Fibroblast of skin of left biceps (primary cell): Measurements from ENCODE around the gene RGS7.
A peak's percentile ranks its signal among the peaks of the same experiment; 100 is the strongest.
"Not testable (repeated sequence)": the region's sequence is repeated elsewhere in the genome, so short reads cannot be mapped to it uniquely, and the experiment has no call there.

ENCODE experiments used
- DNase-seq, 2 experiments: peaks; one replicate each; pipeline ENCODE4 v3.0.0-alpha.2; 2013; ENCODE audit warnings: low read depth in 2 of 2

The RGS7 gene

DNA sequence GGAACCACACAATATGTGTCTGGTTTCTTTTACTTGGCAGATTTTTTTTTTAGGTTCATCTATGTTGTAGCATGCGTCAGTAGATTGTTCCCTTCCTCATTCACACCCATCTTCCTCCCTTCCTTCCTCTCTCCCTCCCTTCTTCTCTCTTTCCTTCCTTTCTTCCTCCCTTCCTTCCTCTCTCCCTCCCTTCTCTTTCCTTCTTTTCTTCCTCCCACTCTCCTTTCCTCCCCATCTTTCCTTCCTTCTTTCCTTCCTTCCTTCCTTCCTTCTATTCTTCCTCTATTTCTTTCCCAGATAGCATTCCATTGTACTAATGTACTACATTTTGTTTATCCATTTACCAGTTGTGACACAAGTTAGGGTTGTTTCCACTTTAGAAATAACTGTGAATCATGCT, 218.0 kb downstream of the RGS7 start:
- no peak for DNase-seq

DNA sequence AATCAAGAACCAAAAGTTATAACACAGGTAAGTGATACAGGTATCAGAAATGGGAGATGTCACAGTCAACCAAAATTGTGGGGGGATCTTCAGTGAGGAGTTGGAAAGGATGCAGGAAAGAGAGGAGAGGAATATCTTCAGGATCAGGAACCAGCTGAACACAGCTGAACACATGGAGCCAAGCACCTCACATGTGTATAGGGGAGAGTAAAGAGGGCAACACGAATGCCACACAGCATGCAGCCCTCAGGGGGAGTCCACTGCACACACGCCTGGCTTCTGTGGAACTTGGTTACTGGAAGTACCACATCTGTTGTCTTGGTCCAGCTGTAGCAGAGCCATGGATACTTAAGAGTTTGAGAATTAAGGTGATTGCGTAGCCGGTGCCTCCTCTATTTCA, 218.8 kb downstream of the RGS7 start:
- no peak for DNase-seq

GRCh38 chr1:241136389-241136788, 220.6 kb downstream of the RGS7 start:
- DNase-seq = no peak

DNA sequence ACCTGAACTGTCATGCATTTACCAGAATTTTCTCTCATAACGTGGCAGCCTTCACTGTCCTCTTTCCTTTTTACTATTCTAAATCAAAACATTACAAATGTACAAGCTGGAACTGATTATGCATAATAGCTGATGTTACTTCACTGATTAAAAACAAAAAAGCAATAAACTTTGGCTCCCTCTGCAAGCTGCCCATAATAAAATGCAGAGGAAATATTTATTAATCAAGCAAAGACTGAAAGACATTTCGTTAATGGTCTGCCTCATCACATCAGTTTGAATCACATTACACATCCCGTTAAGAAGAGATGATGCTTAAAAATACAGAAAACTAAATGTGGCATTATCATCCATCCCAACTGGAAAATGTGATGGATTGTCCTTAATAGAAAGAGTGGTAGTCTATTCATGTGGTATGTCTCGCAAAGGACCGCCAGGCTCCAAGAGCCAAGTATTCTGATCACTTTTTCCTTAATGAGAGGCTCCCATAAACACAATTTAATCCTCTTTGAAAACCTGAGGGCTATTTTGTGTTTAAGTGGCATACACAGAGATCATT, 225.3 kb downstream of the RGS7 start:
- no peak for DNase-seq

- DNase-seq = no peak
Observed at GRCh38 chr1:241130881-241131280, 226.1 kb downstream of the RGS7 start.

DNA sequence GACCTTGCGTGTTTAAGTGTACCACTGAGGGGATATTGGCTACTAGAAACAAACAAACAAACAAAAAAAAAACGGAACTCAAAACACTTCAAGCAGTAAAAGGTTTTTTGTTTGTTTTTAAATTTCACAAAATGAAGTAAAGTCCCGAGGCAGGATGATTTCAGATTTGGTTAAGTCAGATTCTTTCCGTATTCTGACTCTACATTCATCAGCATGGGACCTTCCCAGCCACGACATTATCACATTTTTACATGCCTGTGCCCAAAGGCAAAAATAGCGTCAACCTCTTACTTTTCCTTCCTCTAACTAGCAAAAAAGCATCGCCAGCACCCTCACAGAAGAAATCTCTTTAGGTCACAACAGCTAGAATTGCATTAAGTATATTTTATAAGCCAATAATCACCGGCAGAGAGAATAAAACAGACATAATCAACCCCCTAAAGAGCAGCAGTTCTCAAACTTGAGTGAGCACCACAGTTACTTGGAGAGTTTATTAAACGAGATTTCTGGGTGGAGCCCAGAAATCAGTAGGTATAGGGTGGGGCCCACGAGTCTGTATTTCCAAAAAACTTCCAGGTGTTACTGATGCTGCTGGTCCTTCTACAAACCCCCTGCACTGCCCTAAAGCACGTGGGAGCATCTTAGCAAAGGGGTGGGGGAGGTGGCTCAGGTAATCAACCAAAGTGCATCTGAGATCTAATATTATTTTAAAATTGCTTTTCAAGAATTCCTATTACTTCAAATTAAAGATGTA, 227.6 kb downstream of the RGS7 start:
- no peak for DNase-seq

DNA sequence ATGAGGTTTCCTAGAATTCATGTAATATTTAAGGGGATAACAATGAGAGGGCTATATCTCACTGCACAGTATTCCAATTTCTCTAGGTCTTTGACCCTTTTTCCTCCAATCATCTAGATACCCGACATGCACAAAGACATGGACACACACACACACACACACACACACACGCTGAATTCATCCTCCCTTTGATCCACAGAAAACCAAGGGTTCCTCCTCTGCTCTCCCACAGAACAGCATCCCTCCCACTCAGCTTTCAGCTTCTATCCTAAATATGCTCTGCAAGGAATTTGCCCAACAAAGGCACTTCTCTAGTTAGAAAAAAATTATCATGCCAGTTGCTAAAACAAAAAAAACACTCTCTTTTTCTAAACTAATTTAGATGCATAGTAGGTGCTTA, 231.7 kb downstream of the RGS7 start:
- DNase-seq = no peak

DNA sequence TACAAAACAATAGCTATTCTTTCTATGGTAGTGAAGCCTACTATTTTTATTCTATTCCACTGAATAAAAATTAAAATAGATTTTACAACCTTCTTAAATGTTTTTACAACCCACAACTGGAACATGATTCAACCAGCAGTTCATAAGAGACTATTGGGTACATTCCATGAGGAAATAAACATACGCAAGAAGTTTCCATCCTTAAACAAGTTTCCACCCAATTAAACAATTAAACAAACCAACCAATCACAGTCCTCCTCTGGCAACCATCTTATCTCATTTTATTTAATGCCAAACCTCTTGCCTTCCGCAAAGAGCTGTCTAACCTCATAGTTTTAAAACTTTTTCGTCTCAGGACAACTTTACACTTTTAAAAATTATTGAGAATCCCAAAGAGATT, 239.0 kb downstream of the RGS7 start:
- no peak for DNase-seq

DNA sequence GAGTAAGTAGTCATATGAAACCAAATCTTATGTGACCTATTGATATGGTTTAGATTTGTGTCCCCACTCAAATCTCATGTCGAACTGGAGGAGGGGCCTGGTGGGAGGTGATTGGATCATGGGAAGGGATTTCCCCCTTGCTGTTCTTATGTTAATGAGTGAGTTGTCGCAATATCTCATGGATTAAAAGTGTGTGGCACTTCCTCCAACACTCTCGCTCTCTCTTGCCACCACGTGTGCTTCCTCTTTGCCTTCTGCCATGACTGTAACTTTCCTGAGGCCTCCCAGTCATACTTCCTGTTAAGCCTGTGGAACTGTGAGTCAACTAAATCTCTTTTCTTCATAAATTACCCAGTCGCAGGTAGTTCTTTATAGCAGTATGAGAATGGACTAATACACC, 241.2 kb downstream of the RGS7 start:
- no peak for DNase-seq

GRCh38 chr1:241114699-241115233, 242.2 kb downstream of the RGS7 start:
- no peak for DNase-seq

GRCh38 chr1:241113557-241113956, 243.4 kb downstream of the RGS7 start:
- DNase-seq = no peak

DNA sequence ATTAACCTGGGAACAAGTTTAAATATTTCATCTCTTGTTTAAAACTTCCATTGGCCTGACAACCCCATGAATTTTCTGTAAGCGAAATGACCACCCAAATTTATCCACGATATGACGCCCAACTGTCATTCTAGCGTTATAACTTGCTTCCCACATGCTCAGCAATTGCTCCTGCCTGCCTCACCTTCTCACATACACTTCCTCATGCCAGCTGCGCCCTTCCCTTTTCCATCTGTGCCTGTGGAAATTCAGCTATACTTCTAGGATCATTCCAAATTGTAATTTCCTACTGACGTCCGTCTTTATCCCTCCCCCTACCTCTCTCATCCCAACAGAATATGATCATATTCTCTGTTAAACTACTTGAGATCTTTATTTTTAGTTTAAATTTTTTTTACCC, 248.0 kb downstream of the RGS7 start:
- no peak for DNase-seq

DNA sequence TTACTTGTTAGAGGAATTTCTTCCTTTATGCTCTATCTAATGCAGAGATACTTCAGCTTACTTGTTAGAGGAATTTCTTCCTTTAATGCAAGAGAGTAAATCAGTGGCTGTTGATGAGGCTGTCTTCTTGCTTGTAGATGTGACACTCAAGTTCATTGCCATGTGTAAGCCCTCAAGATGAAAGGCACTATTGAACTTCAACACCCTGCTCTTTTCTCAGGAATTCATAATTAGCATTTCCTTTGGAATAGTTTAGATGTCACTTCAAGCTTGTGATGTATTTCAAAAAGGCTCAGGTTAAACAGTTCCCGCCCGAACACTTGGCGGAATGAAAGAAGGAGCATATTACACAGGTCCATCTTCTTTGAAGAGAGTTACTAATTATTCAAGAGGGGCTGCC, 251.9 kb downstream of the RGS7 start:
- no peak for DNase-seq

DNA sequence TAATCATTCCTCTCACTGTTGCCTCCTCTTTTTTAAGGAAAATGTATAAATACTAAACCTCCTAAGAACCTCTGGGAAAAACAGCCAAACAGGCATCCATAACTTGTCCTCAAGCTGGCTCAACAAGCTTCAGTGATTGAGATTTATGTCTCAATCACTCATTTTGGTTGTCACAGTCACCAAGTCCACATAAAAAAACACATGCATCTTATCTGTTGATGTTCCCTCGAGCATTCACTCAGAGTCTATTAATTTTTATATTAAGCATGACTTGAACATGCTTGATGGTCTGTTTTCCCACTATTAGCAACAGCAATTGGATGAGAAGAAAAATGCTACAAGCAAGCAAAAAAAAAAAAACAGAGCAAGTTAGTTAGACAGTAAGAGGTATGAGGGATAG, 254.3 kb downstream of the RGS7 start:
- DNase-seq = no peak

GRCh38 chr1:241101622-241102021, 255.4 kb downstream of the RGS7 start:
- DNase-seq = no peak

GRCh38 chr1:241097479-241097878, 259.5 kb downstream of the RGS7 start:
- DNase-seq = no peak

GRCh38 chr1:241096982-241097381, 260.0 kb downstream of the RGS7 start:
- no peak for DNase-seq

DNA sequence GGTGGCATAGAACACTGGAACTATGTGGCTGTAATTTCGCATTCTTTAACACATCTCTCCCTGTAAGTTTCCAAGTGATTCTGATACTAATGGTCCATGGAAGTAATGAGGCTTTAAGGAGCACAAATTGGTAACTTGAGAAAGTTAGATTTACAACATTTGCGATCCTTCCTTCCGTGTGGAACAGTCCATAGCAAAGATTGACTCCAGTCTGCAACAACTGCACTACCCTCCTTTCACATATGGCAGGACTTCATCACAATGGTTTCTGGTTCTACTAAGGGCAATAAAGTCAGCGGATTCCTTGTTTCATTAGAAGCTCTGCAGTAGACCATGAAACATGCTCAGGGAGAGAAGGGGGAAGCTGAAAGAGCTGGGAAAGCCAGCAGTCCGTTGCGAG, 261.2 kb downstream of the RGS7 start:
- no peak for DNase-seq

GRCh38 chr1:241090798-241091197, 266.2 kb downstream of the RGS7 start:
- DNase-seq = no peak

DNA sequence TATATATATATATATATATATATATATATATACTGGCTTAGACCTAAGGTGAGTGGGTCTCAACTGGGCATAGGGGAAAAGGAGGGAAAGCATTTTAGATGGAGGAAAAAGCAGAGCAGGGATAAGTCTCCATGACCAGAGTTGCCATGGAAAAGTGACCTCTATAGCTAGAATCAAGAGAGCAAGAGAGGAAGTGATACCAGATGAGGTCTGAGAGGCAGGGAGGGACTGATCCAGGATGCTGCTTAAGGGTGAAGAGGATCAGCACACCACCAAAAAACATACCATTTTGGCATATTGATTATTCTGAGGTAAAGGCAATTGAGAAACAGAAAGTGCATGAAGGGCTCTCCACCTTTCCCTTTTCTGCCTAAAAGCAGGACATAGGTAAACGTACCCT, 267.9 kb downstream of the RGS7 start:
- DNase-seq = not testable (repeated sequence)

GRCh38 chr1:241088075-241088474, 268.9 kb downstream of the RGS7 start:
- not testable (repeated sequence) for DNase-seq

DNA sequence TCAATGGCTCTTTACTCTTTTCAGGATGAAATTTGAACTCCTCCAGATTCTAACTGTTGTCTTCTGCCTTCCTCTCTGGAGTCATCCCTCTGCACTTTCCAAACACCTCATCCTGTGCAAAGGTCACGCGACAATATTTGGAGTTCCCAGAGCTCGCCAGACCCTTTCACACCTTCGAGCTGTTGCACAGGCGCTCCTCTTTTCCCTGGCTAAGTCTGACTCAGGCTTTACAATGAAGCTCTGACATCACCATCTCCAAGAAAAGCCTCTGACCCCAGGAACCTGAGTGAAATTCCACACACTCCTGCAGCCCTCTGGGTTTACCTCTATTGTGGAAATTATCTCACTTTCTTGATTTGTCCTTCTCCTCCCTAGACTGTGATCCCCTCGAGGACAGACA, 270.3 kb downstream of the RGS7 start:
- no peak for DNase-seq

DNA sequence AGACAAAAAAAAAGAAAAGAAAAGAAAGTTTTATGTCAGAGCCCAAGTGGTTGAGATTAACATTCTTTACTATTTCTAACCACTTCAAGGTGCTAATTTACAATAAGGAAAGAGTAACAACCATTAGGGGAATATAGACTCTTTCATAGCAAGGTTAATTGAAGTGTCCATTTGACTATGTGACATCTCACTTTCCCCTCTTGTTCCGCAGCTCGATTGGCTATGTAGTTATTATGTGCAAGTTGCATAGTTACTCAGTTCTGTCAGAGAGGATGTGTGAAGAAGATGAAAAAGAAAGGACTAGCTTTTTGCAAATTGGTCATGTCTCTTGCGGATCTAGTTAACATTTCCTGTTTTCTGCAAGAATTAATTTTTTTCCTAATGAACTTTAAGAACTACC, 273.7 kb downstream of the RGS7 start:
- DNase-seq = no peak

DNA sequence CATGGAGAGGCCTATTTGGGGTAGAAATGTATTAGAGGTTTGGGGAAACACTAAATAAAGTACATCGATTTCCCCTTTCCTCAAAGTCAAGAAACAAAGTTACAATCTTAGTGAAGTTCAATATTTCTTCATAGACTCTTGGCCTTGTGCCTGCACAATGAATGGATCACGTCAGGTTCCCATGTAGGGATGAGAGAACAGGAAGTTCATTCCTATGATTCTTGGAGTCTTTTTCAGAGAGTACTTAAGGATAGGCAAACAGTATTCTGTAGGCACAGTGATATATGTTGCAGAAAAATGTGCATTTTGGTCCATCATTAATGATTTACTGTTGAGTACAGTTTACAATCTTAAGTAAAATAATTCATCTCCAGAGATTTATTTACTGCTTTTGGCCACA, 275.5 kb downstream of the RGS7 start:
- DNase-seq = peak; percentile 5 to 12
